ENCODE measurements around the gene OVAAL.

Gene OVAAL

GRCh38 chr1:180525715-180526039, 33.1 kb upstream of the OVAAL start:
- H3K9me3 ChIP-seq (ENCODE audit: control insufficient read depth in 1 of 2, low read length in 2 of 2), result no peaks in the 10 kb centered on the region
- H3K36me3 ChIP-seq (ENCODE audit: control insufficient read depth in 1 of 2, insufficient read depth in 2 of 2, low read length in 2 of 2), result no peaks in the 10 kb centered on the region
- no peaks in the 10 kb centered on the region for H3K27me3 ChIP-seq (ENCODE audit: control insufficient read depth in 1 of 2, insufficient read depth in 2 of 2, low read length in 2 of 2)
- H3K9ac ChIP-seq (ENCODE audit: low read depth in 1 of 2, low read length in 2 of 2), result no peak overlapping the region
- H3K27ac ChIP-seq (ENCODE audit: low read depth, low read length), result no peak overlapping the region
- H3K4me3 ChIP-seq (ENCODE audit: low read depth in 1 of 2, low read length in 2 of 2), result no peak overlapping the region
- no peaks in the 10 kb centered on the region for H3K4me1 ChIP-seq (ENCODE audit: control insufficient read depth in 1 of 2, insufficient read depth in 2 of 2, low read length in 2 of 2)

- Histone ChIP-seq H3K9me3 (ENCODE audit: control insufficient read depth in 1 of 2, low read length in 2 of 2) (no peaks in the 10 kb centered on the region), H3K4me1 (ENCODE audit: control insufficient read depth in 1 of 2, insufficient read depth in 2 of 2, low read length in 2 of 2) (no peaks in the 10 kb centered on the region), H3K4me3 (ENCODE audit: low read depth in 1 of 2, low read length in 2 of 2) (no peak overlapping the region), H3K27ac (ENCODE audit: low read depth, low read length) (no peak overlapping the region), H3K9ac (ENCODE audit: low read depth in 1 of 2, low read length in 2 of 2) (no peak overlapping the region), H3K36me3 (ENCODE audit: control insufficient read depth in 1 of 2, insufficient read depth in 2 of 2, low read length in 2 of 2) (no peaks in the 10 kb centered on the region), H3K27me3 (ENCODE audit: control insufficient read depth in 1 of 2, insufficient read depth in 2 of 2, low read length in 2 of 2) (no peaks in the 10 kb centered on the region)
These were observed 31.6 kb upstream of the OVAAL start for GRCh38 chr1:180527101-180527669.

GRCh38 chr1:180528868-180529470, 29.8 kb upstream of the OVAAL start:
- Histone ChIP-seq H3K27me3 (ENCODE audit: control insufficient read depth in 1 of 2, insufficient read depth in 2 of 2, low read length in 2 of 2) (no peaks in the 10 kb centered on the region), H3K4me3 (ENCODE audit: low read depth in 1 of 2, low read length in 2 of 2) (no peak overlapping the region), H3K9ac (ENCODE audit: low read depth in 1 of 2, low read length in 2 of 2) (no peak overlapping the region), H3K4me1 (ENCODE audit: control insufficient read depth in 1 of 2, insufficient read depth in 2 of 2, low read length in 2 of 2) (no peaks in the 10 kb centered on the region), H3K9me3 (ENCODE audit: control insufficient read depth in 1 of 2, low read length in 2 of 2) (no peaks in the 10 kb centered on the region), H3K27ac (ENCODE audit: low read depth, low read length) (no peak overlapping the region), H3K36me3 (ENCODE audit: control insufficient read depth in 1 of 2, insufficient read depth in 2 of 2, low read length in 2 of 2) (no peaks in the 10 kb centered on the region)

GRCh38 chr1:180530501-180530900, 28.3 kb upstream of the OVAAL start:
- Histone ChIP-seq H3K4me1 (ENCODE audit: control insufficient read depth in 1 of 2, insufficient read depth in 2 of 2, low read length in 2 of 2) (no peaks in the 10 kb centered on the region), H3K9ac (ENCODE audit: low read depth in 1 of 2, low read length in 2 of 2) (no peak overlapping the region), H3K27ac (ENCODE audit: low read depth, low read length) (no peak overlapping the region)

GRCh38 chr1:180532854-180533253, 25.9 kb upstream of the OVAAL start:
- H3K9ac ChIP-seq (ENCODE audit: low read depth in 1 of 2, low read length in 2 of 2), result no peak overlapping the region
- no peak overlapping the region for H3K4me3 ChIP-seq (ENCODE audit: low read depth in 1 of 2, low read length in 2 of 2)
- H3K27ac ChIP-seq (ENCODE audit: low read depth, low read length), result no peak overlapping the region

More at GRCh38 chr1:180530501-180530900, 28.3 kb upstream of the OVAAL start:
- Histone ChIP-seq H3K27me3 (ENCODE audit: control insufficient read depth in 1 of 2, insufficient read depth in 2 of 2, low read length in 2 of 2) (no peaks in the 10 kb centered on the region), H3K4me3 (ENCODE audit: low read depth in 1 of 2, low read length in 2 of 2) (no peak overlapping the region), H3K9me3 (ENCODE audit: control insufficient read depth in 1 of 2, low read length in 2 of 2) (no peaks in the 10 kb centered on the region), H3K36me3 (ENCODE audit: control insufficient read depth in 1 of 2, insufficient read depth in 2 of 2, low read length in 2 of 2) (no peaks in the 10 kb centered on the region)

GRCh38 chr1:180533266-180533987, 25.3 kb upstream of the OVAAL start:
- Histone ChIP-seq H3K27me3 (ENCODE audit: control insufficient read depth in 1 of 2, insufficient read depth in 2 of 2, low read length in 2 of 2) (peaks cover 0 to 6% of the 10 kb centered on the region in 2 donors), H3K9me3 (ENCODE audit: control insufficient read depth in 1 of 2, low read length in 2 of 2) (no peaks in the 10 kb centered on the region), H3K9ac (ENCODE audit: low read depth in 1 of 2, low read length in 2 of 2) (no peak overlapping the region), H3K4me3 (ENCODE audit: low read depth in 1 of 2, low read length in 2 of 2) (no peak overlapping the region), H3K36me3 (ENCODE audit: control insufficient read depth in 1 of 2, insufficient read depth in 2 of 2, low read length in 2 of 2) (no peaks in the 10 kb centered on the region), H3K27ac (ENCODE audit: low read depth, low read length) (no peak overlapping the region), H3K4me1 (ENCODE audit: control insufficient read depth in 1 of 2, insufficient read depth in 2 of 2, low read length in 2 of 2) (no peaks in the 10 kb centered on the region)

More at GRCh38 chr1:180532854-180533253, 25.9 kb upstream of the OVAAL start:
- Histone ChIP-seq H3K4me1 (ENCODE audit: control insufficient read depth in 1 of 2, insufficient read depth in 2 of 2, low read length in 2 of 2) (no peaks in the 10 kb centered on the region), H3K27me3 (ENCODE audit: control insufficient read depth in 1 of 2, insufficient read depth in 2 of 2, low read length in 2 of 2) (peaks cover 0 to 6% of the 10 kb centered on the region in 2 donors), H3K36me3 (ENCODE audit: control insufficient read depth in 1 of 2, insufficient read depth in 2 of 2, low read length in 2 of 2) (no peaks in the 10 kb centered on the region), H3K9me3 (ENCODE audit: control insufficient read depth in 1 of 2, low read length in 2 of 2) (no peaks in the 10 kb centered on the region)

GRCh38 chr1:180534214-180534613, 24.6 kb upstream of the OVAAL start:
- no peak overlapping the region for H3K9ac ChIP-seq (ENCODE audit: low read depth in 1 of 2, low read length in 2 of 2)
- no peak overlapping the region for H3K27ac ChIP-seq (ENCODE audit: low read depth, low read length)
- no peaks in the 10 kb centered on the region for H3K4me1 ChIP-seq (ENCODE audit: control insufficient read depth in 1 of 2, insufficient read depth in 2 of 2, low read length in 2 of 2)
- no peaks in the 10 kb centered on the region for H3K36me3 ChIP-seq (ENCODE audit: control insufficient read depth in 1 of 2, insufficient read depth in 2 of 2, low read length in 2 of 2)
- no peaks in the 10 kb centered on the region for H3K9me3 ChIP-seq (ENCODE audit: control insufficient read depth in 1 of 2, low read length in 2 of 2)
- H3K4me3 ChIP-seq (ENCODE audit: low read depth in 1 of 2, low read length in 2 of 2), result no peak overlapping the region
- H3K27me3 ChIP-seq (ENCODE audit: control insufficient read depth in 1 of 2, insufficient read depth in 2 of 2, low read length in 2 of 2), result peaks cover 0 to 6% of the 10 kb centered on the region in 2 donors

GRCh38 chr1:180535418-180535999, 23.3 kb upstream of the OVAAL start:
- no peaks in the 10 kb centered on the region for H3K36me3 ChIP-seq (ENCODE audit: control insufficient read depth in 1 of 2, insufficient read depth in 2 of 2, low read length in 2 of 2)
- H3K4me1 ChIP-seq (ENCODE audit: control insufficient read depth in 1 of 2, insufficient read depth in 2 of 2, low read length in 2 of 2), result no peaks in the 10 kb centered on the region
- H3K9me3 ChIP-seq (ENCODE audit: control insufficient read depth in 1 of 2, low read length in 2 of 2), result no peaks in the 10 kb centered on the region
- H3K4me3 ChIP-seq (ENCODE audit: low read depth in 1 of 2, low read length in 2 of 2), result no peak overlapping the region
- H3K27me3 ChIP-seq (ENCODE audit: control insufficient read depth in 1 of 2, insufficient read depth in 2 of 2, low read length in 2 of 2), result peaks cover 0 to 6% of the 10 kb centered on the region in 2 donors
- no peak overlapping the region for H3K27ac ChIP-seq (ENCODE audit: low read depth, low read length)
- H3K9ac ChIP-seq (ENCODE audit: low read depth in 1 of 2, low read length in 2 of 2), result no peak overlapping the region

GRCh38 chr1:180536821-180537372, 21.9 kb upstream of the OVAAL start:
- no peaks in the 10 kb centered on the region for H3K4me1 ChIP-seq (ENCODE audit: control insufficient read depth in 1 of 2, insufficient read depth in 2 of 2, low read length in 2 of 2)
- no peak overlapping the region for H3K27ac ChIP-seq (ENCODE audit: low read depth, low read length)
- H3K36me3 ChIP-seq (ENCODE audit: control insufficient read depth in 1 of 2, insufficient read depth in 2 of 2, low read length in 2 of 2), result no peaks in the 10 kb centered on the region
- H3K27me3 ChIP-seq (ENCODE audit: control insufficient read depth in 1 of 2, insufficient read depth in 2 of 2, low read length in 2 of 2), result peaks cover 0 to 6% of the 10 kb centered on the region in 2 donors
- no peaks in the 10 kb centered on the region for H3K9me3 ChIP-seq (ENCODE audit: control insufficient read depth in 1 of 2, low read length in 2 of 2)
- H3K9ac ChIP-seq (ENCODE audit: low read depth in 1 of 2, low read length in 2 of 2), result no peak overlapping the region
- H3K4me3 ChIP-seq (ENCODE audit: low read depth in 1 of 2, low read length in 2 of 2), result no peak overlapping the region

GRCh38 chr1:180539136-180539535, 19.6 kb upstream of the OVAAL start:
- H3K27me3 ChIP-seq (ENCODE audit: control insufficient read depth in 1 of 2, insufficient read depth in 2 of 2, low read length in 2 of 2), result peaks cover 0 to 6% of the 10 kb centered on the region in 2 donors
- H3K9me3 ChIP-seq (ENCODE audit: control insufficient read depth in 1 of 2, low read length in 2 of 2), result no peaks in the 10 kb centered on the region
- no peak overlapping the region for H3K27ac ChIP-seq (ENCODE audit: low read depth, low read length)
- H3K4me3 ChIP-seq (ENCODE audit: low read depth in 1 of 2, low read length in 2 of 2), result no peak overlapping the region
- no peak overlapping the region for H3K9ac ChIP-seq (ENCODE audit: low read depth in 1 of 2, low read length in 2 of 2)
- H3K36me3 ChIP-seq (ENCODE audit: control insufficient read depth in 1 of 2, insufficient read depth in 2 of 2, low read length in 2 of 2), result no peaks in the 10 kb centered on the region
- H3K4me1 ChIP-seq (ENCODE audit: control insufficient read depth in 1 of 2, insufficient read depth in 2 of 2, low read length in 2 of 2), result no peaks in the 10 kb centered on the region

All from duodenal mucosa (tissue), 2 donors.